ENCODE measurements around the gene TSPOAP1.
A peak's percentile ranks its signal among the peaks of the same experiment; 100 is the strongest.
"Not testable (repeated sequence)": the region's sequence is repeated elsewhere in the genome, so short reads cannot be mapped to it uniquely, and the experiment has no call there.

TSPOAP1 gene

GRCh38 chr17:58360296-58361063 is 31.9 kb upstream of the TSPOAP1 start:
- no peak for DNase-seq (ENCODE audit: low read depth)

GRCh38 chr17:58358408-58359172 is 30.0 kb upstream of the TSPOAP1 start:
- DNase-seq (ENCODE audit: low read depth), result no peak

GRCh38 chr17:58357312-58358297 is 29.0 kb upstream of the TSPOAP1 start:
- DNase-seq (ENCODE audit: low read depth), result no peak

GRCh38 chr17:58356231-58356630 is 27.6 kb upstream of the TSPOAP1 start:
- DNase-seq (ENCODE audit: low read depth), result no peak

GRCh38 chr17:58354541-58355216 is 26.1 kb upstream of the TSPOAP1 start:
- no peak for DNase-seq (ENCODE audit: low read depth)

GRCh38 chr17:58353389-58353825 is 24.8 kb upstream of the TSPOAP1 start:
- no peak for DNase-seq (ENCODE audit: low read depth)

GRCh38 chr17:58352596-58353388 is 24.2 kb upstream of the TSPOAP1 start:
- DNase-seq (ENCODE audit: low read depth), result peak; percentile 46

GRCh38 chr17:58351831-58352595 is 23.4 kb upstream of the TSPOAP1 start, which contains the start of gene SUPT4H1:
Gene SUPT4H1, minus strand, starts transcription at chr17:58352201. Its CDS starts 66 bp downstream, at chr17:58352135.
- peak; percentile 92 for DNase-seq (ENCODE audit: low read depth)

GRCh38 chr17:58351182-58351581 is 22.6 kb upstream of the TSPOAP1 start:
- no peak for DNase-seq (ENCODE audit: low read depth)

- no peak for DNase-seq (ENCODE audit: low read depth)
Measured at GRCh38 chr17:58348038-58348437, 19.4 kb upstream of the TSPOAP1 start.

GRCh38 chr17:58345500-58345899 is 16.9 kb upstream of the TSPOAP1 start:
- no peak for DNase-seq (ENCODE audit: low read depth)

GRCh38 chr17:58344791-58345157 is 16.2 kb upstream of the TSPOAP1 start:
- no peak for DNase-seq (ENCODE audit: low read depth)

GRCh38 chr17:58344047-58344790 is 15.6 kb upstream of the TSPOAP1 start:
- no peak for DNase-seq (ENCODE audit: low read depth)

- no peak for DNase-seq (ENCODE audit: low read depth)
Measured at GRCh38 chr17:58343131-58343530, 14.5 kb upstream of the TSPOAP1 start.

- DNase-seq (ENCODE audit: low read depth), result no peak
Measured at GRCh38 chr17:58341861-58342475, 13.4 kb upstream of the TSPOAP1 start.

GRCh38 chr17:58341136-58341860 is 12.7 kb upstream of the TSPOAP1 start:
- not testable (repeated sequence) for DNase-seq (ENCODE audit: low read depth)

GRCh38 chr17:58340405-58340876 is 11.8 kb upstream of the TSPOAP1 start:
- no peak for DNase-seq (ENCODE audit: low read depth)

All from fibroblast of gingiva (primary cell).